COR-L47 (cell line): ENCODE data around the gene BECN2.
"Not testable (repeated sequence)": the region's sequence is repeated elsewhere in the genome, so short reads cannot be mapped to it uniquely, and the experiment has no call there.

ENCODE experiments used
- DNase-seq: peaks from one replicate; lab custom pipeline; 2025; lab: John Stamatoyannopoulos, UW

Gene BECN2

DNA sequence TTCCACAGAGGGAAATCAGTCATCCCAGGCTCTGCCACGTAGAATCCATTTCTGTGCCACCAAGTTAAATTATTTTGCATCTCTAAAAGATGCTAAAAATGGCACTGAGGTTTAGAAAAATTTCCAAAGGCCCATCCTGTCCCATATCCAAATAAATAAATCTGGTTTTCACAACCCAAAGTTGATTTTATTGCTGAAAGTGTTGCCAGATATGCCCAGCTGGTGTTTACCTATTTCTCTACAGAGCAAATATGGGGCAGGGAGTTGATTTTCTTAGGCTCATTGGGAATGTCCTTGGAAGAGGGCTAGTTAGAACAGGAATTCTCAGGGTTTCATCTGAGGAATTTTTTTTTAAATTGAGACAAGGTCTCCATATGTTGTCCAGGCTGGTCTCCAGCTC lies 22.4 kb downstream of the BECN2 start:
- no peak for DNase-seq

DNA sequence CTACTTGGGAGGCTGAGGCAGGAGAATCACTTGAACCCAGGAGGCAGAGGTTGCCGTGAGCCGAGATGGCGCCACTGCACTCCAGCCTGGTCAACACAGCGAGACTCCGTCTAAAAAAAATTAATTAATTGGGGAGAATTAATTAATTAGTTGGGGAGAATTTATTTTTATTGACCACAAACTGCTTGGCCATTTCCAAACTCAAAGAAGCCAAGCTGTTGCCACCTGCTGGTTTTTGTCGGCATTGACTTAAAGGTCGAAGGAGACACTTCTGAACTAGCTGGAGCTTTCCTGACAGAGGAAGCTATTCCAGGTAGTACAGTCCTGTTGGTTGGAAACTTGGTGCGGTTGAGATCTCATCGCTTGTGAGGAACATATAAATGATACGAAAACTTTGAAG lies 28.2 kb downstream of the BECN2 start:
- peak; percentile 29 for DNase-seq

DNA sequence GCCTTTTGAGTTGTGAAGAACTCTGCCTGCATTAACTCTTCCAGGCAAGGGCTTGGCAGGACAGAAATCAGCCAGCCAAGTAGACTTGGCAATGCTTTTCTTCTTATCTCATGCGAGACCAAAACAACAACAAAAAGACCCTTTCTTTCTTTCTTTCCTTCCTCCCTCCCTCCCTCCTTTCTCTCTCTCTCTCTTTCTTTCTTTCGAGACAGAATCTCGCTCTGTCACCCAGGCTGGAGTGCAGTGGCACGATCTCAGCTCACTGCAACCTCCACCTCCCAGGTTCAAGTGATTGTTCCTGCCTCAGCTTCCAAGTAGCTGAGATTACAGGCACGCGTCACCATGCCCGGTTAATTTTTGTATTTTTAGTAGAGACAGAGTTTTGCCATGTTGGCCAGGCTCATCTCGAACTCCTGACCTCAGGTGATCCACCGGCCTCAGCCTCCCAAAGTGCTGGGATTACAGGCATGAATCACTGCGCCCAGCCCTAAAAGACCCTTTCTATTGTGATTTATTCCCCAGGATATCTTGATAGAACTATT lies 30.9 kb downstream of the BECN2 start:
- not testable (repeated sequence) for DNase-seq

DNA sequence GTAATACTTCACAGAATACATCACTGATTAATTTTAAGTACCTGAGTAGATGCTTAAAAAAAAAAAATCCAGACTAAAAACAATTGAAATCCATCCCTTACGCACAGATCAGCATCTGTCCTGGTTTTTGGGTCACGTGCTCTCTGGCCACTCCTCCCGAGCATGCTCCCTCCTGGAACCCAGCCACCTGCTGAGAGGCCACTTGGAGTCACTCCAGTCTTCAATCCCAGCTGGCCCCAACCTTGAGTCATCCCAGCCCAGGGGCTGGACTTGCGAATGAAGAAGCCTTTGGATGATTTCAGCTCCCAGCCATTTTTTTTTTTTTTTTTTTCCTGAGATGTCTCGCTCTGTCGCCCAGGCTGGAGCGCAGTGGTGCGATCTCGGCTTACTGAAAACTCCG lies 32.5 kb downstream of the BECN2 start:
- DNase-seq: no peak

DNA sequence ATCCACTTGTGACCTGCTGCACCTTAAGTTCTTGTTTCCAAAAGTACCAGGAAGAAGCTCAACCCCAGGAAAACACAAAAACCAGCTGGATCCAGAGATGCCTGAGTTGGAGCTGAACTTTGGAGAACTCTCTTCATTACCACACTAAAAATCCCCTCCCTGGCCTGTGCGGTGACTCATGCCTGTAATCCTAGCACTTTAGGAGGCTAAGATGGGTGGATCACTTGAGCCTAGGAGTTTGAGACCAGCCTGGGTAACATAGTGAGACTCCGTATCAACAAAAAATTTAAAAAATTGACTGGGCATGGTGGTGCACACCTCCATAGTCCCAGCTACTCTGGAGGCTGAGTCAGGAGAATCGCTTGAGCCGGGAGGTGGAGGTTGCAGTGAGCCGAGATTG lies 35.2 kb downstream of the BECN2 start:
- DNase-seq: no peak

DNA sequence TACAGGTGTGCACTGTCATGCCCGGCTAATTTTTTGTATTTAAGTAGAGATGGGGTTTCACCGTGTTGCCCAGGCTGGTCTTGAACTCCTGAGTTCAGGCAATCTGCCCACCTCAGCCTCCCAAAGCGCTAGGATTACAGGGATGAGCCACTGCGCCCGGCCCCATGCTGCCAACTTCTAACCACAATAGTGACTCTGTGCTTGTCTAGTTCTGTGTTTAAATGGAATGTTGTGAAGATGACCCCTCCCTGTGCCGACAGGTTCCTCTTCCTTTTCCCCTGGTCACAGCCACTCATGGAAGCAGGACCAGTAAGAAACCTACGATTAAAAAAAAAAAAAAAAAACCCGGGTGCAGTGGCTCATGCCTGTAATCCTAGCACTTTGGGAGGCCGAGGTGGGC lies 36.6 kb downstream of the BECN2 start:
- DNase-seq: no peak

DNA sequence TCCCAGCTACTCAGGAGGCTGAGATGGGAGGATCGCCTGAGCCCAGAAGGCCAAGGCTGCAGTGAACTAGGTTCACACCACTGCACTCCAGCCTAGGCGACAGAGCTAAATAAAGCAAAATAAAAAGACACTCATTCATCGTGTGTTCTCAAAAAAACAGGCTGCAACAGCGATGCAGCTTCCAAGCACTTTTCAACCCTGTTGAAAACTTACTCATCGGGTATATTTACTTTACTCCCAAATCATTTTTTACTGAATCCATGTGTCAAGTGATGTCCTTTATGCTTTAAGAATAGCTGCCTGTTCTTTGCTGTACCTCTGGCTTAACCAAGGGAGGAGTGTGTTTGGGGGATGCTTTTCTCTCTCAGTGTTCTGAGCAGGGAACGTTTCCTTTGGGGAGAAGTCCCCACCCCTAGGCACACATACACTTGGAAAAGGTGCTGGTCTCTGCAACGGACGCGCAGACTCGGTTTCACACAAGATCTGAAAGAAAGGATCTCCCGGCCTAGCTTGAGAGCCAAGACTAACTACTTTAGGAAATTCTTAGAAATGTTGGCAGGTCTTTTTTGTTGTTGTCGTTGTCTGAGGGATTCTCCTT lies 39.9 kb downstream of the BECN2 start:
- no peak for DNase-seq

DNA sequence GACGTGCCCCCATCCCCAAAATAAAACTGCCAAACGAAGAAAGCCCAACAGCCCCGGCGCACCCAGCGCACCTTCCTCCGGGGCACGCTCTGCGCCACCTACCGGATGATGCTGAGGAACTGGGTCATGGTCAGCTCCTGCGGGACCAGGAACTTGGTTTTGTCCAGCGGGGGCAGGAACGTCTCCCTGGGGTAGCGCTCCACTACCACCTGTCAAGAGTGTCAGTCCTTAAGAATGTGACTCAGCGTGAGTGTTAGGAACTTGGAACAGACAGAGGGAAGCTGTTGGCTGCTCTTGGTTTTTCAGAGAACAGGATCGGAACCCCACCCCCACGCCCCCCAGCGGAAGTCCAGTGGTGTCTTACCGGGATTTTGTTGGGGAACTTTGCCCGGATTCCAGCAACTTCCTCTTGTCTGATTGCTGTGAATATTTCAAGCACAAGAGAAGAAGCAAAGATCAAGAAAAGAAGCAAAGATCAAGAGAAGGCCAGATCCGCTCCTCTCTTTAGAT lies 40.9 kb downstream of the BECN2 start:
- no peak for DNase-seq

DNA sequence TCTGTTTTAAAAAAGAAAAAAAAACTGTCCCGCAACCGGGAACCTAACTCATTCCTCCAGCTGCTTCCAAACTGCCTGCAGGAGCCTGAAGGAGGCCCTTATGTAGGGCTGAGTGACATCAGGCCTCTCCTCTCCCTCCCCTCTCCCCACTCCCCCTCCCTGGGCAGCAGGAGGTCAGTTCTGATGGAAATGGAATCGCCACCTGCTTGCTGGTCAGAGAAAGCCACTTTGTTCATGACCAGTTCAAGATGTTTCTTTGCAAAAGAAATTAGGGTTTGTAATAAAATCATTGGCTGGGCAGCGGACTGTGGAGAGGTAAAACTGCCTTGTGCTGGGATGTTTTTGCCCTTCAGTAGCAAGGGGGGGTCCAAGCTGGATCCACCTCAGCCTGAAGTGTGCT lies 41.5 kb downstream of the BECN2 start, which contains the start of gene MAP1LC3C:
MAP1LC3C (minus strand) TSS at position 73 of the 400 bp plus-strand sequence. CDS start 90 bp downstream, outside the sequence.
- no peak for DNase-seq

DNA sequence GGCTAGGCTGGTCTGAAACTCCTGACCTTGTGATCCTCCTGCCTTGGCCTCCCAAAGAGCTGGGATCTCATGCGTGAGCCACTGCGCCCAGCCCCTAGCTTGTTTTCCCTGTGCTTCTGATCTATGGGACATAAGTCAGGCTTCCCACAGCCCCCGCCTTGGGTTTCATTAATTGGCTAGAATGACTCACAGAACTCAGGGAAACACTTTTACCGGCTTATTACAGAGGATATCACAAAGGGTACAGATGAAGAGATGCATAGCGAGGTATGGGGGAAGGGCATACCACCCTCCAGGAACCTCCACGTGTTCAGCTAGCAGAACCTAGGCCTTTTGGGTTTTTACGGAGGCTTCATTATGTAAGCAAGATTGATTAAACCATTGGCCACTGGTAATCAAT lies 42.9 kb downstream of the BECN2 start:
- DNase-seq: no peak

DNA sequence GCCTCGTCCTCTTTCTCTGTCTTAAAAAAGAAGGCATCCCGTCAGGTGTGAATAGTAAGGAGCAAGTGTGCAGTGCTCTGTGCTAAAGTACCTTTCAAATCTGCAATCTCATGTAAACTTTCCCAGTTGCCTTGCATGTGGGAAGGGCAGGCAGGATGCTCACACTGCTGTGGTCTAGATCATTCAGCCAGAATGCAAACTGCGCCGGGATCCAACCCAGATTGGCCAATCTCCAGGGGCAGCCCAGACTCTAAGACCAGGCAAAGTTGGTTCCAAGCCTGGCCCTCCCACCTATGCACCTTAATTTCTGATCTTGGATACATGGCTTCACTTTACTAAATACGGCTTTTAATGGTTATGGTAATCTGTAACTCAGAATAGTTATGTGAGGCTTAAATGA lies 44.5 kb downstream of the BECN2 start:
- DNase-seq: no peak

DNA sequence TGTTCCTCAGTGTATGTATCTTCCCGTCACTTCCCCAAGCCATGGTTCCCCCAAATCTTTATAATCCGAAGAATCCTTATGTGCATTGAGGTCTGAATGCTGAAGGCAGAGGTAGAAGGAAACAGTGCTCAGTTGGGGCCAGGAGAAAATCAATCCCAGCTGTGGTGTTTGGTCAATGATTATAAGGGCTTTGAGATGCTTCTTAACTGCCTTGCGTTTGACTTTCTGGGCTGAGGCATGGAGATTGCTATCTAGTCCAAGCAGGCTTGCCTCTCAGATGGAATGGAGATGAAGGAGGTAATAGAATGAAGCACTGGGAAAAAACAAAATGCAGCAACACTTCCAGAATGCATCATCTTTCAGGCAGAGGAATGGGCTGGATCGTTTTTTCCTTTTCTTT lies 44.9 kb downstream of the BECN2 start:
- no peak for DNase-seq

DNA sequence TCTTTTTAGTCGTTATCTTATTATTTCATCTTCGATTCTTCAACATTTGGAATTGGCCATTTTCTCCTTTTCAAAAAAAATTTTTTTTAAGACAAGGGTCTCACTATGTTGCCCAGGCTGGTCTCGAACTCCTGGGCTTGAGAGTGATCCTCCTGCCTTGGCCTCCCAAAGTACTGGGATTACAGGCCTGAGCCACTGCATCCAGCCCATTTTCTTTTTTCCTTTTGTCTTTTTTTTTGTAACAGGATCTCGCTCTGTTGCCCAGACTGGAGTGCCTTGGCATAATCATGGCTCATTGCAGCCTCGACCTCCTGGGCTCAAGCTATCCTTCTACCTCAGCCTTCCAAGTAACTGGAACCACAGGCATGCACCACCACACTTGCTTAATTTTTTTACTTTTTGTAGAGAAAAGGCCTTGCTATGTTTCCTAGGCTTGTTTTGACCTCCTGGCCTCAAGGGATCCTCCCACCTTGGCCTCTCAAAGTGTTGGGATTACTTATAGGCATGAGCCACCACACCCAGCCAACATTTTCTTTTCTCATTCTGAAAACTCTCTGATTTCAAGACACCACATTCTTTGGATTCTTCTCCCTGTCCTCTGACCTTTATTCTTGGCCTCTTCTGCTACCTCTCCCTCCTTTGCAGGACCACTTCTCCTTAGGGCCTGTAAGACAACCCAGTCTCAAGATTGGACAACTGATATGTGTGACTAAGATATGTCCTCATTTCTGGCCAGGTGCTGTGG lies 47.4 kb downstream of the BECN2 start:
- no peak for DNase-seq

DNA sequence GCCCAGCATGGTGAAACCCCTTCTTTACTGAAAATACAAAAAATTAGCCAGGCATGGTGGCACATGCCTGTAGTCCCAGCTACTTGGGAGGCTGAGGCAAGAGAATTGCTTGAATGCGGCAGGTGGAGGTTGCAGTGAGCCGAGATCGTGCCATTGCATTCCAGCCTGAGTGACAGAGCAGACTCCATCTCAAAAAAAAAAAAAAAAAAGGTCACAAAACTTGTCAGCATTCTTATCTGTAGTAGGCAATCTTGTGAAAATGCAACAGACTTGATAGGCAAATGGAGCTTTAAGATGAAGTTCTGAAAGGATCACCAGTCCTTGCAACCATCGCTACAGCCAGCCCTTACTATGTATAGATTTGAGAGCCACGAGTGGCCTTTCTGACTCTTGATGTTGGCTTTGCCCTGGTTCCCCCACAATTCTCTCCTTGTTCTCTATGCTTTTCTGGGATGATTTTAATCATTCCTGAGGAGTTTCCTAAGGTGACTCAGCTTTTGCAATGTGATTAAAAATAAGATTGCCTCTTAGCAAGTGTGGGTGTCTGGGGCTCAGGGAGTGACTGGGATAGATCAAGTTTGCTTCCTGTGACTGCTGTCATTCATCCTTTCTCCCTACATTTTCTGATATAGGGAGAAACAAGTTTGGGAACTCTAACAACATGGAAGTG lies 48.4 kb downstream of the BECN2 start:
- no peak for DNase-seq

DNA sequence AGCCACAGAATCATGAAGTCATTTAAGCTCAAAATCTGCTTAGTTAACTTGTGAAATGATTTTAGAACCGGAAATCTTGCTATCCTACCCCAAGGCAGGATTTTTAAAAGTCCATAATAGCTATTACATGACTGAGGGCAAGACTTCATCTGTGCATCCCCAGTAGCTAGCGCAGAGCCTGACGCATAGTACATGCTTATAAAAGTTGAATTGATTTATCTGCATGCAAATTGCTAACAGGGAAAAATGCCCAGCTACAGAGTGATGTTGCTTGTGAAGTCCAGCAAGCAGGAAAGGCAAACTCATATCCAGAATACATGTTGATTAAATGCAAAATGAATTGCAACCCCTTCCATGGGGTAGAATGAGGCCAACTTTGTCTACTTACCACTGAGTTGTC lies 49.4 kb downstream of the BECN2 start:
- no peak for DNase-seq
